LNCAP (cell line): ENCODE data around the gene PLA2G2D.

Source experiments
- CTCF ChIP-seq: fragments of 450-650 bp; IDR thresholded peaks from 2 replicates; pipeline ENCODE4 v1.5.1; 2017; ENCODE audit warnings: mild to moderate bottlenecking

Gene PLA2G2D

GRCh38 chr1:20136249-20136648, 16.9 kb upstream of the PLA2G2D start:
- TF ChIP-seq CTCF = no peak

GRCh38 chr1:20134995-20135394, 15.7 kb upstream of the PLA2G2D start:
- TF ChIP-seq CTCF = no peak

DNA sequence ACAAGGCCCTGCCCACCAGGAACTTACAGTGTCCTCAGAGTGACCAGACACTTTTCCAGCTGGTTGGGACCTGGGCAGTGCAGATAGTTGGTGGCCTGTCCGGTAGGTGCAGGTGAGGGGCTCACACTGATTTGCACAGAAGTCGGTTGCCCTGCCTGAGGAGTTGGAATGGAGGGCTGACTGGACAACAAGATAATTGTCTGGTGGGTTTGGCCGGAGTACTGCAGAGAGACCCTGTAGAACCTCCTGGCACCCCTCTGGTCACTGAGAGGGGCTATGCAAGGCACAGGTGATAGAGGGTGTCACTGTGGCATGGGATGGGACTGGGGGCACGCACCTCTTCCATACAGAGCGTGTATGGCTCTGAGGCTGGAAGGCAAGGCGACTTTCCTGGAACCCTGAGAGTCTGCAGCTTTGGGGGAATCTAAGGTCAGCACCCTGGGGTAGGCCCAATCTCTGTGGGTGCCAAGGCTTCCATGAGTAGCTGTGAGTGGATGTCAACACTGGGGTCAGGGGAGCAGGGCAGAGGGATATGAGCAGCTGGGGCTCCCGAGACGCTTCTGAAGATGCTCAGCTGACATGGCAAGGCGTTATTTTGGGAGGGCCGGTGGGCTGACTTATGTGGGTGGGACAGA, 7.6 kb upstream of the PLA2G2D start:
- no peak for TF ChIP-seq CTCF

- TF ChIP-seq CTCF = no peak
These were observed 6.9 kb upstream of the PLA2G2D start for GRCh38 chr1:20126041-20126805.

GRCh38 chr1:20125100-20125499, 5.8 kb upstream of the PLA2G2D start:
- no peak for TF ChIP-seq CTCF

GRCh38 chr1:20124456-20125057, 5.2 kb upstream of the PLA2G2D start:
- TF ChIP-seq CTCF = no peak

DNA sequence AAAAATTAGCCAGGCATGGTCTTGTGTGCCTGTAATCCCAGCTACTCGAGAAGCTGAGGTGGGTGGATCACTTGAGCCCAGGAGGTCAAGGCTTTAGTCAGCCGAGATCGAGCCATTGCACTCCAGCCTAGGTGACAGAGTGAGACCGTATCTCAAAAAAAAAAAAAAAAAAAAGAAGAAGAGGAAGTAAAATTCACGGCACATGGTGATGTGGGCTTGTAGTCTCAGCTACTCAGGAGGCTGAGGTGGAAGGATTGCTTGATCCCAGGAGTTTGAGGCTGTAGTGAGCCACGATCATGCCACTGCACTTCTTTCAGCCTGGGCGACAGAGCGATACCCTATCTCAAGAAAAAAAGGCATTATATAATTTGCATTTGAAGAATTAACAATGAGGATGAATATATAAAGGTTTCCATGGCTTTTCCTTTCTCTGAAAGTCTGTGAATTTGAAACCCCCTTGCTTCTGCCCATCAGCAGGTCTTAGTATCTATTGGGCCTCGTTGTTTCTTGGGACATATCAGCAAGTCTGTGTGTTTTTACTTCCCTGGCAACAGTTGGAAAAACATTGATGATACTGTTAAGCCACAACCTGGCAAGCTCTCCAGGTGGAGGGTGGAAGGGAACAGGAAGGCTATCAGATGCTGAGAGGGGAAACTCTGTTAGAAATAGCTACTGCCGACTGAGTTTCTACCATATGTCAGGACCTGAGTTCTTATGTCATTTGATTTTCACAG, 4.6 kb upstream of the PLA2G2D start:
- no peak for TF ChIP-seq CTCF
